ENCODE data around the gene SBK2. TPM values are rescaled to one million over a fixed set of nuclear protein-coding genes. Genes with fewer than 3 reads are reported as not detected.

The SBK2 gene
- total RNA-seq, 1 donor from 2014 or later = 0.56 TPM

- Mint-ChIP-seq H3K4me1 (peaks cover 23% of the 10 kb centered on the region), H3K9me3 (no peaks in the 10 kb centered on the region), H3K36me3 (no peaks in the 10 kb centered on the region), H3K4me3 (peak overlapping the region; percentile 56), H3K27me3 (ENCODE audit: low read depth) (no peaks in the 10 kb centered on the region), H3K27ac (peak overlapping the region; percentile 86)
- no peak for DNase-seq (ENCODE audit: low spot score in 2 of 2, unreplicated experiment in 2 of 2)
- TF ChIP-seq CTCF (IDR thresholded peaks at IDR 0.05; ENCODE audit: unreplicated experiment) = no peak
These were observed 49.7 kb downstream of the SBK2 start for GRCh38 chr19:55486971-55487923.

GRCh38 chr19:55486043-55486970 lies 50.6 kb downstream of the SBK2 start:
- Mint-ChIP-seq H3K27ac (peak overlapping the region; percentile 86), H3K27me3 (ENCODE audit: low read depth) (no peaks in the 10 kb centered on the region), H3K4me1 (peaks cover 21% of the 10 kb centered on the region), H3K36me3 (no peaks in the 10 kb centered on the region), H3K9me3 (no peaks in the 10 kb centered on the region), H3K4me3 (peak overlapping the region; percentile 80)
- TF ChIP-seq CTCF (IDR thresholded peaks at IDR 0.05; ENCODE audit: unreplicated experiment) = no peak
- no peak for DNase-seq (ENCODE audit: low spot score in 2 of 2, unreplicated experiment in 2 of 2)

GRCh38 chr19:55485439-55486011 lies 51.4 kb downstream of the SBK2 start:
- Mint-ChIP-seq H3K27me3 (ENCODE audit: low read depth) (no peaks in the 10 kb centered on the region), H3K27ac (peak overlapping the region; percentile 80), H3K4me3 (peak overlapping the region; percentile 80), H3K9me3 (no peaks in the 10 kb centered on the region), H3K4me1 (peaks cover 21% of the 10 kb centered on the region), H3K36me3 (no peaks in the 10 kb centered on the region)
- no peak for DNase-seq (ENCODE audit: low spot score in 2 of 2, unreplicated experiment in 2 of 2)
- no peak for TF ChIP-seq CTCF (IDR thresholded peaks at IDR 0.05; ENCODE audit: unreplicated experiment)

- Mint-ChIP-seq H3K4me1 (peaks cover 21% of the 10 kb centered on the region), H3K36me3 (no peaks in the 10 kb centered on the region), H3K27ac (peak within 1 kb of the TSS; percentile 80), H3K9me3 (no peaks in the 10 kb centered on the region), H3K27me3 (ENCODE audit: low read depth) (no peaks in the 10 kb centered on the region), H3K4me3 (peak within 1 kb of the TSS; percentile 80)
- no peak for TF ChIP-seq CTCF (IDR thresholded peaks at IDR 0.05; ENCODE audit: unreplicated experiment)
- DNase-seq (ENCODE audit: low spot score in 2 of 2, unreplicated experiment in 2 of 2) = peak; percentile 64 to 86
These were observed 52.1 kb downstream of the SBK2 start, which contains the start of gene NAT14 for GRCh38 chr19:55484593-55485438. TSS of gene NAT14 (plus strand) at chr19:55485188. CDS start at chr19:55485709, 521 bp downstream.
